Upper lobe of left lung (tissue), 6 donors: ENCODE measurements around the gene PRKCE. TPM values are rescaled to one million over a fixed set of nuclear protein-coding genes. Genes with fewer than 3 reads are reported as not detected.

ENCODE experiments used
- ATAC-seq, 2 donors: fragments of 200-7000 bp; cut with Tn5 transposase; one replicate each; pipeline ENCODE4 v1.9.1; 2022; ENCODE audit warnings: mild to moderate bottlenecking in 2 of 2, moderate library complexity in 2 of 2; ENCODE audit not compliant: low FRiP score in 2 of 2
- DNase-seq, 2 donors: peaks; one replicate each; pipeline ENCODE4 v3.0.0-alpha.2; 2019 to 2020
- H3K27ac ChIP-seq, 4 donors: fragments of 200-600 bp; sonication (generic); one replicate each; pipeline ENCODE4 v1.5.1; 2016 to 2019
- H3K27me3 ChIP-seq, 4 donors: fragments of 200-600 bp; sonication (generic); one replicate each; pipeline ENCODE4 v1.5.1; 2017 to 2019
- H3K36me3 ChIP-seq, 4 donors: fragments of 200-600 bp; sonication (generic); one replicate each; pipeline ENCODE4 v1.5.1; 2016 to 2019
- H3K4me1 ChIP-seq, 4 donors: fragments of 200-600 bp; sonication (generic); one replicate each; pipeline ENCODE4 v1.5.1; 2018 to 2019
- H3K4me3 ChIP-seq, 4 donors: fragments of 200-600 bp; sonication (generic); one replicate each; pipeline ENCODE4 v1.5.1; 2017 to 2019; ENCODE audit warnings: mild to moderate bottlenecking in 2 of 4, moderate library complexity in 1 of 4
- H3K9me3 ChIP-seq, 4 donors: fragments of 200-600 bp; sonication (generic); one replicate each; pipeline ENCODE4 v1.5.1; 2018 to 2019
- CTCF ChIP-seq, 6 experiments: fragments of 450-650 bp in 4 of 6; fragments of 200-600 bp in 2 of 6; sonication (generic) in 2 of 6; IDR thresholded peaks; one replicate each; pipeline ENCODE4 v1.5.1; 2016 to 2019; ENCODE audit warnings: antibody characterized with exemption in 6 of 6
- EP300 ChIP-seq, 4 donors: sonication (generic); formaldehyde crosslinking; IDR thresholded peaks; one replicate each; pipeline ENCODE4 v1.5.1; 2017; ENCODE audit warnings: antibody characterized with exemption in 4 of 4, control low read depth in 2 of 4
- POLR2A ChIP-seq, 4 donors: fragments of 450-650 bp; IDR thresholded peaks; one replicate each; pipeline ENCODE4 v1.5.1; 2016 to 2017; ENCODE audit warnings: antibody characterized with exemption in 4 of 4, mild to moderate bottlenecking in 2 of 4
- POLR2AphosphoS5 ChIP-seq, 2 donors: sonication (generic); formaldehyde crosslinking; IDR thresholded peaks; one replicate each; pipeline ENCODE4 v1.5.1; 2017; ENCODE audit warnings: antibody characterized with exemption in 2 of 2
- WGBS, 2 donors: methylation state at CpG; one replicate each; pipeline ENCODE4 v1.1.5; 2017 to 2018; 5-methylcytosine and 5-hydroxymethylcytosine counted together
- total RNA-seq, 6 donors: library from RNA; depleted of rRNA in 4 of 6; stranded (reverse); fragments of >200 nt in 4 of 6; gene quantifications; one replicate each; pipeline versions ENCODE4 v1.1.0 to v1.2.1, GENCODE V29; 2016 to 2021
- donor health status: DM: no; HTN: no; CAD: no; lungs with moderate emphysema.
- donor health status: DM: no; HTN: yes; CAD: no; lungs with severe emphysema.

Gene PRKCE
- total RNA-seq, 6 donors from 2014 or later, result 54.9 to 124 (median 75.6) TPM

- peaks cover 31 to 69% (median 49%) of the 10 kb centered on the region in 4 donors for H3K4me1 ChIP-seq
- peak overlapping the region in 3 of 4 donors; percentile 55 to 78 (median 69) for H3K27ac ChIP-seq
- H3K4me3 ChIP-seq, result no peak overlapping the region
- whole genome bisulfite sequencing, 2 donors, result 95% methylated on average over 4 to 9 of the region's 9 CpGs
- ATAC-seq (no peak), DNase-seq (no peak)
- H3K36me3 ChIP-seq, result peaks cover 0 to 37% (median 7%) of the 10 kb centered on the region in 4 donors
- no peaks in the 10 kb centered on the region for H3K27me3 ChIP-seq
- H3K9me3 ChIP-seq, result no peaks in the 10 kb centered on the region
- TF ChIP-seq POLR2AphosphoS5 (IDR thresholded peaks at IDR 0.05) (no peak), POLR2A (IDR thresholded peaks at IDR 0.05) (no peak), EP300 (IDR thresholded peaks at IDR 0.05) (no peak), CTCF (IDR thresholded peaks at IDR 0.05) (no peak)
Measured at GRCh38 chr2:46165916-46166315, 514.4 kb downstream of the PRKCE start.

GRCh38 chr2:46167406-46167805, 515.9 kb downstream of the PRKCE start:
- H3K27ac ChIP-seq, result peak overlapping the region in 2 of 4 donors; percentile 8 to 42
- WGBS, 2 donors, result 97% methylated on average over 9 of the region's 9 CpGs

GRCh38 chr2:46167924-46168323, 516.4 kb downstream of the PRKCE start:
- no peaks in the 10 kb centered on the region for H3K9me3 ChIP-seq
- no peak for DNase-seq
- peak overlapping the region in 2 of 4 donors; percentile 42 for H3K27ac ChIP-seq
- peaks cover 28 to 62% (median 39%) of the 10 kb centered on the region in 4 donors for H3K4me1 ChIP-seq
- TF ChIP-seq CTCF (IDR thresholded peaks at IDR 0.05), result no peak
- no peak for TF ChIP-seq EP300 (IDR thresholded peaks at IDR 0.05)
- no peaks in the 10 kb centered on the region for H3K27me3 ChIP-seq
- no peak overlapping the region for H3K4me3 ChIP-seq
- WGBS, 2 donors, result 91 to 94% methylated on average over 3 of the region's 3 CpGs
- no peak for ATAC-seq
- peaks cover 0 to 28% (median 7%) of the 10 kb centered on the region in 4 donors for H3K36me3 ChIP-seq

More at GRCh38 chr2:46167406-46167805, 515.9 kb downstream of the PRKCE start:
- DNase-seq (no peak), ATAC-seq (no peak)
- TF ChIP-seq EP300 (IDR thresholded peaks at IDR 0.05) (no peak), POLR2A (IDR thresholded peaks at IDR 0.05) (no peak), CTCF (IDR thresholded peaks at IDR 0.05) (no peak), POLR2AphosphoS5 (IDR thresholded peaks at IDR 0.05) (no peak)
- Histone ChIP-seq H3K9me3 (no peaks in the 10 kb centered on the region), H3K36me3 (peaks cover 0 to 30% (median 7%) of the 10 kb centered on the region in 4 donors), H3K27me3 (no peaks in the 10 kb centered on the region), H3K4me3 (no peak overlapping the region), H3K4me1 (peaks cover 33 to 68% (median 44%) of the 10 kb centered on the region in 4 donors)

GRCh38 chr2:46169467-46169866, 518.0 kb downstream of the PRKCE start:
- TF ChIP-seq POLR2A (IDR thresholded peaks at IDR 0.05) (no peak), POLR2AphosphoS5 (IDR thresholded peaks at IDR 0.05) (no peak), CTCF (IDR thresholded peaks at IDR 0.05) (no peak)
- Histone ChIP-seq H3K27ac (peak overlapping the region in 1 of 4 donors; percentile 52), H3K9me3 (no peaks in the 10 kb centered on the region), H3K36me3 (peaks cover 0 to 25% (median 7%) of the 10 kb centered on the region in 4 donors), H3K4me3 (no peak overlapping the region), H3K4me1 (peaks cover 17 to 54% (median 31%) of the 10 kb centered on the region in 4 donors), H3K27me3 (no peaks in the 10 kb centered on the region)
- WGBS, 2 donors, result 75 to 82% methylated on average over 6 of the region's 6 CpGs
- DNase-seq (no peak), ATAC-seq (no peak)

GRCh38 chr2:46170026-46170425, 518.6 kb downstream of the PRKCE start:
- Histone ChIP-seq H3K4me1 (peaks cover 15 to 52% (median 29%) of the 10 kb centered on the region in 4 donors), H3K36me3 (peaks cover 0 to 25% (median 7%) of the 10 kb centered on the region in 4 donors), H3K27me3 (no peaks in the 10 kb centered on the region), H3K4me3 (no peak overlapping the region), H3K27ac (peak overlapping the region in 2 of 4 donors; percentile 61 to 74), H3K9me3 (no peaks in the 10 kb centered on the region)
- DNase-seq (no peak), ATAC-seq (no peak)
- no peak for TF ChIP-seq EP300 (IDR thresholded peaks at IDR 0.05)
- no peak for TF ChIP-seq POLR2AphosphoS5 (IDR thresholded peaks at IDR 0.05)
- no peak for TF ChIP-seq CTCF (IDR thresholded peaks at IDR 0.05)
- TF ChIP-seq POLR2A (IDR thresholded peaks at IDR 0.05), result no peak
- WGBS, 2 donors, result 40 to 43% methylated on average over 2 of the region's 2 CpGs
